HG02970 (cell line): ENCODE results near the gene SPRY2.

ENCODE experiments used
- ATAC-seq: cut with Tn5 transposase; IDR thresholded peaks from one replicate; pipeline ENCODE4 v1.9.1; 2021; ENCODE audit warnings: mild to moderate bottlenecking, moderate library complexity, moderate number of reproducible peaks; ENCODE audit not compliant: unreplicated experiment, low FRiP score

The SPRY2 gene

DNA sequence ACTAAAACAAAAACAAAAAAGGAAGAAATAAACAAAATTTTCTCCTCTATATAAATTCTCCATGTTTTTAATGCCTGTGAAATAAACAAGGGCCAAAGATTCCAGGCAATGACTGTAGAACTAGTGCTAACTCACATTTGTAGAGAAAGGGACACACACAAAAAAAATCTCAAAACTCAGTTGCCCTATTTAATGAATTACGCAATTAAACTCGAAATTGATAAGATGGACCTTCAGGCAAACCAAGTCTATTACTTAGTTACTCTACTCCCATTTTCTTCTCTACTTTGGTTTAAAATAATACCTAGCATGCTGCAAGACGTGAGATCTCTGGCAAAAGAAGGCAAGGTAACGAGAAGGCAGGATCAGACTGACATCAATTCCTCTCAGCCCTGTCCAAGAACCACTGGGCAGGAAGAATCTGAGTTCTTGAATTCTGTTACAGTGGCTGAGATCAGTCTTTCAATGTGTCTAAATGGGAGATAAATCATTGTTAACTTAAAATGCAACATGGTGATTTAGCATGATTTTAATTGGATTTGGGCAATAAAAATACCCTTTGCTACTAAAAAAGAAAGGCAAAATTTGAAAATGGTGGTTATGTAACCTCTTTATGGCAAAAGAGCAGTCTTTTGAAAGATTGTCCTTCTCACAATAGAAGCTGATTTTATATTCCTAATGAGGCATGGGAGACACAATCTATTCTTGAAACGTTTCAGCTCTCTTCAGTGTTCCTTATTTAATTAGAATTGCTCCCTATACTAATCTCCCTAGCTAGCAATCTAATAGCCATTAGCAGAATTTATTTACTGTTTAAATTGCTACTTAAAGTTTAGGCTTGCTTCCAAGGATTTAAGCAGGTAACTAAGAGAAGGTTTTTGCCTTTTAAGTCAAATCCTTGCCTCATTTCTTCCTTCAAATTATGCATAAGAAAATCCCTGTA, 25.9 kb downstream of the SPRY2 start:
- ATAC-seq = no peak

DNA sequence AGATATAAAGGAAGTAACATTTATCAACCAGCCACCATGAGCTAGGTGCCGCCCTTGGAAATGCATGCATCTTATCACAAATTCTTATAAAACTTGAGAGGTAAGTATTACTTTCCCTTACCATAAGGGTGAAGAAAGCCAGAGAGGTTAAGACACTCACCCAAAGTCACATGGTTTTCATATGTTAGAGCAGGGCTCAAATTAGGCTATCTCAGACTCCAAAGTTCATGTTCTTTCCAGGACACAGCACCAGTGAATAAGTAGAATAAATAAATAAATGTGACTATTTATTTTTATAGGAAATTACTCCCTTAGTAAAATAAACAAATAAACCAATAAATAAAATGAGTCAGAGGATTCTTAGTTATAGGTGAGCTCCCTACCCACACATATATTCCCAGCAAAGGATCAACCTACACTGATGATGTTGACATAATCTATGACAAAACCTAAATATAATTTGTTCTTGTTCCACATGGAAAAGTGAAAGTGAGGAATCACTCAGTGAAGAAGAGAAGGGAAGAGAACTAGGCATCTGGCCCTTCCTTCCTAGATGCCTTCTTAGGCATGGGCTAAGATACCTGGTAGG, 27.2 kb downstream of the SPRY2 start:
- no peak for ATAC-seq

- no peak for ATAC-seq
Measured at GRCh38 chr13:80312967-80313366, 28.0 kb downstream of the SPRY2 start.

DNA sequence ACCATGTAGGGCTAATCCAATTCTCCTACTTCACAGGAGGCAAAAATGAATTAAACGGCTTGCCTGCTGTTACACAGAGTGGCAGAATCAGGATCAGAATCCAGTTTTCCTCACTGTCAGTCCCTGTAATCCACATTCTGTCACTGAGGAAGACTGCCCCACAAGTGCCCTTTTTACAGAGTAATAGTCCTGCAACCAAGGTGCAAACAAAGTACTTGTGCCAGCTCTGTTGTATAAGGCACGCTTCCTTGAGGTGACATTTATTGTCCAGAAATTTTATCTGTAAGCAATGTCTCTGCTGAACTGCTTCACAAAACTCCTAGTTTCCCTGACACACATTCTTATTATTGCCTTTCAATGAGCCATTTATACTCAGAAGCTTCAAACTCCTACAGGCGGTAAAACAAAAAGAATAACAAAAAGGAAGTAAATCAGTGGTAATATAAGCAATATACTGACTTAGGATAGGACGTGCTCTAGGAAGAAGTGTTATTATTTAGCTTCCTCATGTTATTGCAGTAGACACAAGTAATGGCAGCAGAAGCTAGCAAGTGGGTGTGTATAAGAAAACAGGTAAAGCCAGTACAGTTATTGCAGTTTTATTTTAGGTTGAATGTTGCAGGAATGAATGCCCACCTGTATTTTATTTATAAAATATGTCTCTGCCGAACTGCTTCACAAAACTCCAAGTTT, 28.8 kb downstream of the SPRY2 start:
- no peak for ATAC-seq

DNA sequence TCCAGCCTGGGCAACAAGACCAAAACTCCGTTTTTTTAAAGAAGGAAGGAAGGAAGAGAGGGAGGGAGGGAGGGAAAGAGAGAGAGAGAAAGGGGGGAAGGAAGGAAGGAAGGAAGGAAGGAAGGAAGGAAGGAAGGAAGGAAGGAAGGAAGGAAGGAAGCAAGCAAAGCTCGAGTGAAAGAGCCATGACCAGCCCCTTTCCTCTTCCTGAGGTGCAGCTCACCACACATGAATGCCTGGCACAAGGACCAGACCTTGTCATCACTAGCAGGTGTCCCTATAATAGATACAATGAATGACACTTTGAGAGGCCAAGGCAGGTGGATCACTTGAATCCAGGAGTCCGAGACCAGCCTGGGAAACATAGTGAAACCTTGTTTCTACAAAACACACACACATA, 31.0 kb downstream of the SPRY2 start:
- ATAC-seq = no peak

- no peak for ATAC-seq
Measured at GRCh38 chr13:80307401-80307987, 33.4 kb downstream of the SPRY2 start.

DNA sequence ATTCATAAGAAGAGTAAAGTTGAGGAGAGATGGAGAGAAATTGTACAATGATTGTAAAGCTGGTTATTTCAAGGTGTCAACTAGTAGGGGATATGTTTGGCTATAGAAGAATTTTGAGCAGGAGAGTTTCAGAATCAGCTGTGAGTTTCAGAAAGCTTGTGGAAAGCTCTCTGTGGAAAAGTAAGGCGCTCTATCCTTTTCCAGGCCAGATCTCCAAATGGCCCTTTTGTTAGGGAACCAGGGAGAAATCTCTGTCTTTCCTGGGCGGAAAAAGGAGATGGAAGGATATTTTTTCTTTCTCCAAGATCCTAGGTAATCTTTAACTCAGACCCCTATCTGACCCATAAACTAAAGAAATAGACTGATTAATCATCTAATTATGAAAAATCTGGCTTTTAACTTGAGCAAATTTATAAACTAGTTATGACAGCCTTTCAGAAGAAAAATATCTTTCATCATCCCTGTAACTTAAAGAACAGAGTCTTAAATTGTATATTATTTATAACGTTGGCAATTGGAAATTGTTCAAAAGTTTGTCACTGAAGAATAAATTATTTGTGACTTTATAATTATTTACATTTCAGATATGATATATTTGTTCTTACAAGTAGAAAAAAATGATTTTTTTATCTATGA, 34.5 kb downstream of the SPRY2 start:
- ATAC-seq = no peak

DNA sequence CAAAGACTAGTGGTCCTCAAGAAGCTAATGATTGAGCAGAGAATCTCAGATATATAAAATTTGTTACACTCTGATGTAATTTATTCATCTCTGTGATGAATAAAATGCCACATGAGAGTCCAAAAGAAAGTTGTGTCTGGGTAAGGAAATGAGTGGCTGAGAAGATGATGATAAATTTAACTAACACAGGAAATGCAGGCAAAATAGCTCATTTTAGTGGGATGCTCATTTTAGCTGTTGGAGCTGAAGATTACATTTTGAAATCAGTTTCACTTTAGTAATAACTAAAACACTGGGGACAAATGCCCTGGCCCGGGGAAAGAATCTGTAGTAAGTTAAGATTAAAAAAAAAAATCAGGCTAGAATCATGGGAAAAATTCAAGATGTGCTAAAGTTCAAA, 35.2 kb downstream of the SPRY2 start:
- ATAC-seq = no peak

- no peak for ATAC-seq
Measured at GRCh38 chr13:80303225-80303811, 37.6 kb downstream of the SPRY2 start.

GRCh38 chr13:80299046-80299445, 41.9 kb downstream of the SPRY2 start:
- ATAC-seq = no peak

DNA sequence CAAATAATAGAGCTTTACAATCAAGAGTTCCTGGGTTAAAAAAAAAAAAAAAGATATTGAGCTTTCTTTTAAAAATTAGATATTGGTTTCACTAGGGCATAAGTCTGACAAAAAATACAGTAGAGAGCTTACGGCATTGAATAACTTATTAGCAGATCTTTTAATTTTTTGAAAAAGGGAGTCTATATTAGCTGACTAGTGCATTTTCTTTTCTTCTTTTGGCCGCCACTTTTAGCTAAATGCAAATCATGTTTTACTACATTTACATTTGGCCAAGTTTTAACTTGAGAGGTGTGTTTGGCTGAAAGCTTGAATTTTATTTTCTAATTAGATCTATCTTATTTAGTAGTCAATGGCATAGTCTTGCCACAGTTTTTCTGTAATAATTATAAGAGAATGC, 43.4 kb downstream of the SPRY2 start:
- no peak for ATAC-seq

DNA sequence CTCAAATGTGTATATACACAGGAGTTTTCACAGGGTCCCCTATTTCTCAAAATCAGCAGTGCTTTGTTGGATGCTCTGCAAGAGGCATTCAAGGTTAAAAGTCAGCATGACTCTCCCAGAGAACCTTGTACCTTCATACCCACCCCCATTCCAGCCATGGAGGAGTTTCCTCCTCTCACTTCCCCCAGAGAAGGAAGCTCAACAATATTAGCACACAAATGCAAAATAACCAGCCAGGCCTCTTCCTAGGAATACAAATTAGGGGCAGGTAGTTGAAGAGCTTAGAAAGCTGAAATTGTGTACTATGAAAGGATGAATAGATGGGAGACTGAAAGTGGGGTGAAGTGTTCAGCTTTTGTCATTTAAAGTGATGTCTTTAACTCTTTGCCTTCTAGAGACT, 43.8 kb downstream of the SPRY2 start:
- ATAC-seq = no peak

GRCh38 chr13:80296638-80297037, 44.3 kb downstream of the SPRY2 start:
- no peak for ATAC-seq

- ATAC-seq = no peak
Measured at GRCh38 chr13:80290591-80290990, 50.3 kb downstream of the SPRY2 start.
